Ishikawa (cell line): Measurements from ENCODE around the gene FOXE3.

Experiments used
- CREB1 ChIP-seq: IDR thresholded peaks from 2 replicates; pipeline ENCODE4 v1.6.1; 2012; ENCODE audit warnings: low read depth
- FOXM1 ChIP-seq: IDR thresholded peaks from 2 replicates; pipeline ENCODE4 v1.6.1; 2012; ENCODE audit warnings: low read depth, borderline replicate concordance
- TF ChIP-seq, protein P1 (sequence below): IDR thresholded peaks from 2 replicates; pipeline ENCODE4 v1.6.1; 2012

DNA sequence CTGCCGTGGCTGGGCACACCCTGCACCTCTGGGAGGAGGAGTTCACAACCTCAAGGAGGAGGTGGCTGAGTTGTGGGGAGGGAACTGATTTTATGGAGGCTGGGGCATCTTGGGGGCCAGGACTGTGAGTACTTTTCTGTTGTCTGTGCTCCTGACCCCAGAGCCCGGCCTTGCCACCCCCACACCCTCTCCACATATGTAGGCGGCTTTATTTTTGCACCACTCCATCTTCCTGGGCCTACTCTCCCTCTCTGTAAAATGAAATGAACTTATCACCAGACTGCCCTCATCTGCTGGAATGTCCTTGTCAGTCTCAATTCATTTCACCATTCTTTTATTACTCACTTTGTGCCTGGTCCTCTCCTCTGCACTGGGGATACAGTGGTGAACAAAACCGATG is 34.5 kb downstream of the FOXE3 start:
- TF ChIP-seq, protein P1, sequence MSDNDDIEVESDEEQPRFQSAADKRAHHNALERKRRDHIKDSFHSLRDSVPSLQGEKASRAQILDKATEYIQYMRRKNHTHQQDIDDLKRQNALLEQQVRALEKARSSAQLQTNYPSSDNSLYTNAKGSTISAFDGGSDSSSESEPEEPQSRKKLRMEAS, result no peak
- TF ChIP-seq CREB1 (no peak), FOXM1 (no peak)
